ENCODE data around the gene RTL1. TPM values are rescaled to one million over a fixed set of nuclear protein-coding genes. Genes with fewer than 3 reads are reported as not detected.

Gene RTL1
- total RNA-seq, 1 experiment from 2014 or later = not detected

DNA sequence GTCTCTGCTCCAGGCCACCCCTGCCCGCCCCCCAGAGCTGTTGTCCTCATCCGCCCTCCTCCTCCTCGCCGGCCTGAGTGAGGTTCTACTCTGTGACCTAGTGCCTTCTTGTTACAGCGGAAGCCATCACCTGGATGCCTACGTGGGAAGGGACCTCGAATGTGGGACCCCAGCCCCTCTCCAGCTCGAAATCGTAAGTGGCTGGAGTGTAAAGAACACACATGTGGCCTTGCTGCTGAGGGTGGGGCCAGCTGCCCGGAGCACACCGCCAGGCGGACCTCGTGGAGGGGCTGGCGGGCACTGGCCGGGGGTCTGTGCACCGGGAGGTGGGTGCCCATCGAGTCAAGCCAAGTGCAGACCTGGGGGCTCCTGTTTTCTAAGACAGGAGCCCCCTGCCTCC, 58.2 kb downstream of the RTL1 start:
- Histone ChIP-seq H2BK15ac (ENCODE audit: low read depth, low read length) (no peak overlapping the region), H2AK5ac (ENCODE audit: insufficient read length, low read length) (no peak overlapping the region), H2BK20ac (ENCODE audit: low read depth, low read length, poor library complexity, severe bottlenecking) (no peak overlapping the region), H3K9me3 (ENCODE audit: control insufficient read depth, low read depth, low read length) (no peaks in the 10 kb centered on the region), H3K9ac (ENCODE audit: extremely low read depth, insufficient read length, low read length) (no peak overlapping the region), H3K4me1 (ENCODE audit: insufficient read depth, low read length) (peaks cover 2% of the 10 kb centered on the region; the same call in 1 of the 2 replicates), H4K20me1 (ENCODE audit: control insufficient read depth, insufficient read depth, insufficient read length) (no peaks in the 10 kb centered on the region), H3K14ac (ENCODE audit: insufficient read depth, low read length) (no peak overlapping the region; the same call in 1 of the 2 replicates), H3K4ac (ENCODE audit: low read depth, low read length) (no peak overlapping the region), H4K91ac (ENCODE audit: insufficient read length, low read depth, low read length) (no peak overlapping the region), H3K18ac (ENCODE audit: insufficient read length, low read depth, low read length) (no peak overlapping the region), H3K27me3 (ENCODE audit: insufficient read depth, low read length) (no peaks in the 10 kb centered on the region), H4K8ac (replicated peaks; ENCODE audit: insufficient read length, low read depth, low read length) (no peak overlapping the region), H2AFZ (ENCODE audit: low read length) (no peak overlapping the region), H4K5ac (ENCODE audit: insufficient read length, low read depth, low read length) (no peak overlapping the region), H2BK12ac (ENCODE audit: insufficient read length, low read depth, low read length) (no peak overlapping the region), H2BK120ac (ENCODE audit: low read depth, low read length, poor library complexity, severe bottlenecking) (no peak overlapping the region), H3K4me2 (ENCODE audit: insufficient read depth, insufficient read length, low read length) (no peak overlapping the region), H3K79me1 (ENCODE audit: insufficient read depth, low read depth, low read length, poor library complexity, severe bottlenecking) (no peaks in the 10 kb centered on the region), H3K27ac (ENCODE audit: insufficient read length, low read depth, low read length) (no peak overlapping the region), H3K23me2 (ENCODE audit: insufficient read length, low read depth, low read length, poor library complexity, severe bottlenecking) (no peaks in the 10 kb centered on the region), H3T11ph (ENCODE audit: low read length) (no peak overlapping the region), H3K56ac (ENCODE audit: insufficient read length, low read depth, low read length) (no peak overlapping the region), H2BK5ac (ENCODE audit: insufficient read length, low read length) (no peak overlapping the region), H3K23ac (ENCODE audit: insufficient read length, low read depth, low read length) (no peak overlapping the region), H3K79me2 (ENCODE audit: insufficient read depth, low read length) (no peaks in the 10 kb centered on the region)
- no peak overlapping the region for H3K27ac Mint-ChIP-seq
- no peaks in the 10 kb centered on the region for H3K9me3 Mint-ChIP-seq
- TF ChIP-seq, protein P1, sequence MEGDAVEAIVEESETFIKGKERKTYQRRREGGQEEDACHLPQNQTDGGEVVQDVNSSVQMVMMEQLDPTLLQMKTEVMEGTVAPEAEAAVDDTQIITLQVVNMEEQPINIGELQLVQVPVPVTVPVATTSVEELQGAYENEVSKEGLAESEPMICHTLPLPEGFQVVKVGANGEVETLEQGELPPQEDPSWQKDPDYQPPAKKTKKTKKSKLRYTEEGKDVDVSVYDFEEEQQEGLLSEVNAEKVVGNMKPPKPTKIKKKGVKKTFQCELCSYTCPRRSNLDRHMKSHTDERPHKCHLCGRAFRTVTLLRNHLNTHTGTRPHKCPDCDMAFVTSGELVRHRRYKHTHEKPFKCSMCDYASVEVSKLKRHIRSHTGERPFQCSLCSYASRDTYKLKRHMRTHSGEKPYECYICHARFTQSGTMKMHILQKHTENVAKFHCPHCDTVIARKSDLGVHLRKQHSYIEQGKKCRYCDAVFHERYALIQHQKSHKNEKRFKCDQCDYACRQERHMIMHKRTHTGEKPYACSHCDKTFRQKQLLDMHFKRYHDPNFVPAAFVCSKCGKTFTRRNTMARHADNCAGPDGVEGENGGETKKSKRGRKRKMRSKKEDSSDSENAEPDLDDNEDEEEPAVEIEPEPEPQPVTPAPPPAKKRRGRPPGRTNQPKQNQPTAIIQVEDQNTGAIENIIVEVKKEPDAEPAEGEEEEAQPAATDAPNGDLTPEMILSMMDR (conservative IDR thresholded peaks at IDR 0.05) = no peak
- no CpG with 5 or more reads among the region's 17 CpGs for WGBS (ENCODE audit: extremely low coverage, insufficient read length, low lambda C conversion rate)
- H3K4me1 Mint-ChIP-seq = peaks cover 17 to 30% of the 10 kb centered on the region in 2 experiments
- DNase-seq = no peak
- H3K36me3 Mint-ChIP-seq (ENCODE audit: insufficient read depth in 1 of 3, low read depth in 3 of 3) = no peaks in the 10 kb centered on the region
- H3K27me3 Mint-ChIP-seq (ENCODE audit: low read depth) = no peaks in the 10 kb centered on the region
- no peak overlapping the region for H3K4me3 Mint-ChIP-seq

Measured in H9 (cell line).